ENCODE measurements around the gene CARS2.

DNA sequence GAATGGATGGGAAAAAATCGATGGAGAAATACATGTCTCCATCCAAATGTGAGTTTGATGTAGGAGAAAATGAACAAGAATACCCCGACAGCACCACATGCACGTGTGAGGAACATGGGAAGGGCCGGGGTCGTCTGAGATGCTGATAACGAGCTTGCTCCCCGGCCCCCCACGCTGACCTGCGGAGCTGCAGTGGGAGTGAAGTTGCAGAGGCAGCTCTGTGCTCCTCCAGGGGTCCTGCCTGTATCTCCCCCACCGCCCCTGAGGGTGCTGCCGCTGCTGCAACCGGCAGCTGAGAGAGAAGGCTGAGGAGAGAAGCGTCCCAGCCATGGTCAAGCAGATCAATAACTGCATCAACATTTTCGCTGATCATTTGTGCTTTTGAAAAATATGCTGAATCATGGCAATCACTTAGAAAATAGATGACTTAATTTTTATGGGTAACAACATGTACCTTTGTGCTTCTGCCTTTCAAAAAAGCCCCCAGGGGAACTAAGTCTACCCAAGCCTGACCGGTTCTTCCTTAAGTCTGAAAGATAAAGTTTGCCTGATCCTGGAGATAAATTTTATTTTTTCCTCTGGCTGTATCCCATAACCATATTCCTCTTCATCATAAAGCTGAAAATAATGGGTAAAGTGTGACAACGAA lies 108.8 kb downstream of the CARS2 start:
- TF ChIP-seq EZH2 (IDR thresholded peaks at IDR 0.05; ENCODE audit: insufficient read depth, poor library complexity, severe bottlenecking) (no peak), EZH2phosphoT487 (IDR thresholded peaks at IDR 0.05; ENCODE audit: insufficient read depth, low read depth) (no peak)
